Nephron (organoid): Measurements from ENCODE around the gene TRPM6.

Experiments
- H3K27ac Mint-ChIP-seq, 3 experiments: 2 replicates each; pipeline ENCODE4 v1.8.0; 2020; ENCODE audit warnings: mixed read lengths in 3 of 3, mild to moderate bottlenecking in 2 of 3, moderate library complexity in 1 of 3
- H3K27me3 Mint-ChIP-seq: 2 replicates; pipeline ENCODE4 v1.8.0; 2021; ENCODE audit warnings: low read depth, mild to moderate bottlenecking, moderate library complexity, mixed read lengths
- H3K36me3 Mint-ChIP-seq: 2 replicates; pipeline ENCODE4 v1.8.0; 2020; ENCODE audit warnings: low read depth, mixed read lengths
- H3K4me1 Mint-ChIP-seq: 2 replicates; pipeline ENCODE4 v1.8.0; 2020; ENCODE audit warnings: mixed read lengths
- H3K4me3 Mint-ChIP-seq, 3 experiments: 2 replicates each; pipeline ENCODE4 v1.8.0; 2020; ENCODE audit warnings: mild to moderate bottlenecking in 3 of 3, mixed read lengths in 3 of 3, moderate library complexity in 2 of 3
- H3K9me3 Mint-ChIP-seq: 2 replicates; pipeline ENCODE4 v1.8.0; 2020; ENCODE audit warnings: mixed read lengths
- CTCF ChIP-seq, 3 experiments: fragments of 200-600 bp; sonication (generic); IDR thresholded peaks; one replicate each; pipeline ENCODE4 v1.5.0; 2021; ENCODE audit warnings: antibody characterized with exemption in 3 of 3; ENCODE audit not compliant: unreplicated experiment in 3 of 3

The TRPM6 gene

GRCh38 chr9:74817816-74818215 is 69.9 kb downstream of the TRPM6 start:
- TF ChIP-seq CTCF (IDR thresholded peaks at IDR 0.05; ENCODE audit: unreplicated experiment in 3 of 3): no peak
- Mint-ChIP-seq H3K27ac (no peak overlapping the region), H3K4me1 (no peaks in the 10 kb centered on the region), H3K4me3 (no peak overlapping the region), H3K9me3 (no peaks in the 10 kb centered on the region), H3K27me3 (peaks cover 11% of the 10 kb centered on the region), H3K36me3 (no peaks in the 10 kb centered on the region)

- Mint-ChIP-seq H3K27me3 (peaks cover 11% of the 10 kb centered on the region), H3K4me1 (no peaks in the 10 kb centered on the region), H3K9me3 (no peaks in the 10 kb centered on the region), H3K27ac (no peak overlapping the region), H3K36me3 (no peaks in the 10 kb centered on the region), H3K4me3 (no peak overlapping the region)
- no peak for TF ChIP-seq CTCF (IDR thresholded peaks at IDR 0.05; ENCODE audit: unreplicated experiment in 3 of 3)
Measured at GRCh38 chr9:74817281-74817810, 70.4 kb downstream of the TRPM6 start.

- no peaks in the 10 kb centered on the region for H3K4me1 Mint-ChIP-seq
- TF ChIP-seq CTCF (IDR thresholded peaks at IDR 0.05; ENCODE audit: unreplicated experiment in 3 of 3): no peak
- H3K4me3 Mint-ChIP-seq: no peak overlapping the region
- no peaks in the 10 kb centered on the region for H3K27me3 Mint-ChIP-seq
- no peaks in the 10 kb centered on the region for H3K9me3 Mint-ChIP-seq
- no peak overlapping the region for H3K27ac Mint-ChIP-seq
- H3K36me3 Mint-ChIP-seq: no peaks in the 10 kb centered on the region
Measured at GRCh38 chr9:74810200-74810599, 77.5 kb downstream of the TRPM6 start.

- no peak for TF ChIP-seq CTCF (IDR thresholded peaks at IDR 0.05; ENCODE audit: unreplicated experiment in 3 of 3)
- Mint-ChIP-seq H3K27me3 (peaks cover 4% of the 10 kb centered on the region), H3K9me3 (no peaks in the 10 kb centered on the region), H3K4me1 (no peaks in the 10 kb centered on the region), H3K27ac (no peak overlapping the region), H3K4me3 (no peak overlapping the region), H3K36me3 (no peaks in the 10 kb centered on the region)
Measured at GRCh38 chr9:74804018-74804385, 83.7 kb downstream of the TRPM6 start.

- peak overlapping the region in 2 of 3 experiments; percentile 19 to 37 for H3K27ac Mint-ChIP-seq
- H3K36me3 Mint-ChIP-seq: no peaks in the 10 kb centered on the region
- H3K27me3 Mint-ChIP-seq: peaks cover 4% of the 10 kb centered on the region
- H3K9me3 Mint-ChIP-seq: no peaks in the 10 kb centered on the region
- H3K4me3 Mint-ChIP-seq: no peak overlapping the region
- no peak for TF ChIP-seq CTCF (IDR thresholded peaks at IDR 0.05; ENCODE audit: unreplicated experiment in 3 of 3)
- H3K4me1 Mint-ChIP-seq: no peaks in the 10 kb centered on the region
Measured at GRCh38 chr9:74803376-74804017, 84.2 kb downstream of the TRPM6 start.

- no peak for TF ChIP-seq CTCF (IDR thresholded peaks at IDR 0.05; ENCODE audit: unreplicated experiment in 3 of 3)
- Mint-ChIP-seq H3K27ac (no peak overlapping the region), H3K9me3 (no peaks in the 10 kb centered on the region), H3K36me3 (no peaks in the 10 kb centered on the region), H3K4me3 (no peak overlapping the region), H3K27me3 (peaks cover 4% of the 10 kb centered on the region), H3K4me1 (no peaks in the 10 kb centered on the region)
Measured at GRCh38 chr9:74800226-74800625, 87.5 kb downstream of the TRPM6 start.
